Right atrium auricular region (tissue), 2 donors: ENCODE measurements around the gene CNGB1. TPM values are rescaled to one million over a fixed set of nuclear protein-coding genes. Genes with fewer than 3 reads are reported as not detected.

Source experiments
- DNase-seq: peaks from one replicate; pipeline ENCODE4 v3.0.0-alpha.2; 2019; ENCODE audit warnings: low spot score
- H3K27ac ChIP-seq, 2 donors: fragments of 200-600 bp; sonication (generic); 1 replicate in 1 of 2; 2 replicates in 1 of 2; pipeline ENCODE4 v1.5.1; 2016 to 2019
- H3K27me3 ChIP-seq, 2 donors: fragments of 200-600 bp; sonication (generic); one replicate each; pipeline versions ENCODE4 v1.5.1 to v1.6.0; 2017 to 2019
- H3K36me3 ChIP-seq: fragments of 200-600 bp; sonication (generic); one replicate; pipeline ENCODE4 v1.5.1; 2016
- H3K4me1 ChIP-seq, 2 donors: fragments of 200-600 bp; sonication (generic); one replicate each; pipeline versions ENCODE4 v1.5.1 to v1.6.0; 2017 to 2019
- H3K4me3 ChIP-seq, 2 donors: fragments of 200-600 bp; sonication (generic); 1 replicate in 1 of 2; 2 replicates in 1 of 2; pipeline ENCODE4 v1.5.1; 2017 to 2019; ENCODE audit warnings: mild to moderate bottlenecking in 1 of 2, moderate library complexity in 1 of 2
- H3K9me3 ChIP-seq, 2 donors: fragments of 200-600 bp; sonication (generic); one replicate each; pipeline ENCODE4 v1.5.1; 2019
- CTCF ChIP-seq, 2 donors: fragments of 200-600 bp; sonication (generic); IDR thresholded peaks; one replicate each; pipeline ENCODE4 v1.5.1; 2019; ENCODE audit warnings: antibody characterized with exemption in 2 of 2
- total RNA-seq, 2 donors: library from RNA; depleted of rRNA; stranded (reverse); fragments of >200 nt; gene quantifications; one replicate each; pipeline ENCODE4 v1.1.0, GENCODE V29; 2016

The CNGB1 gene
- total RNA-seq, 2 donors from 2014 or later, result not detected

GRCh38 chr16:57998992-57999365, 28.1 kb upstream of the CNGB1 start:
- Histone ChIP-seq H3K27me3 (no peaks in the 10 kb centered on the region), H3K36me3 (peaks cover 37% of the 10 kb centered on the region), H3K4me3 (peak overlapping the region in 1 of 2 donors; percentile 70), H3K9me3 (no peaks in the 10 kb centered on the region), H3K27ac (peak overlapping the region; percentile 87 to 94), H3K4me1 (peaks cover 0 to 38% of the 10 kb centered on the region in 2 donors)
- no peak for DNase-seq
- no peak for TF ChIP-seq CTCF (IDR thresholded peaks at IDR 0.05)

GRCh38 chr16:57998486-57998885, 27.6 kb upstream of the CNGB1 start:
- no peak for TF ChIP-seq CTCF (IDR thresholded peaks at IDR 0.05)
- H3K4me1 ChIP-seq, result peaks cover 0 to 38% of the 10 kb centered on the region in 2 donors
- H3K9me3 ChIP-seq, result no peaks in the 10 kb centered on the region
- DNase-seq, result no peak
- no peaks in the 10 kb centered on the region for H3K27me3 ChIP-seq
- H3K4me3 ChIP-seq, result no peak overlapping the region
- peaks cover 37% of the 10 kb centered on the region for H3K36me3 ChIP-seq
- H3K27ac ChIP-seq, result peak overlapping the region; percentile 6 to 87

GRCh38 chr16:57997528-57998265, 26.8 kb upstream of the CNGB1 start:
- Histone ChIP-seq H3K4me3 (no peak overlapping the region), H3K27ac (no peak overlapping the region), H3K27me3 (no peaks in the 10 kb centered on the region), H3K9me3 (no peaks in the 10 kb centered on the region), H3K4me1 (peaks cover 0 to 38% of the 10 kb centered on the region in 2 donors), H3K36me3 (peaks cover 37% of the 10 kb centered on the region)
- no peak for DNase-seq
- TF ChIP-seq CTCF (IDR thresholded peaks at IDR 0.05), result no peak

GRCh38 chr16:57997176-57997527, 26.2 kb upstream of the CNGB1 start:
- Histone ChIP-seq H3K27ac (no peak overlapping the region), H3K36me3 (peaks cover 37% of the 10 kb centered on the region), H3K4me3 (no peak overlapping the region), H3K9me3 (no peaks in the 10 kb centered on the region), H3K27me3 (no peaks in the 10 kb centered on the region), H3K4me1 (peaks cover 0 to 37% of the 10 kb centered on the region in 2 donors)
- no peak for TF ChIP-seq CTCF (IDR thresholded peaks at IDR 0.05)
- no peak for DNase-seq

- Histone ChIP-seq H3K4me1 (peaks cover 0 to 31% of the 10 kb centered on the region in 2 donors), H3K9me3 (no peaks in the 10 kb centered on the region), H3K4me3 (no peak overlapping the region), H3K27ac (no peak overlapping the region), H3K36me3 (peaks cover 37% of the 10 kb centered on the region), H3K27me3 (no peaks in the 10 kb centered on the region)
- no peak for TF ChIP-seq CTCF (IDR thresholded peaks at IDR 0.05)
- no peak for DNase-seq
These were observed 25.7 kb upstream of the CNGB1 start for GRCh38 chr16:57996406-57997175.
